HG02884 (cell line): ENCODE results near the gene LRRC25.
"Not testable (repeated sequence)": the region's sequence is repeated elsewhere in the genome, so short reads cannot be mapped to it uniquely, and the experiment has no call there.

Experiments used
- ATAC-seq: cut with Tn5 transposase; IDR thresholded peaks from one replicate; pipeline ENCODE4 v1.9.1; 2021; ENCODE audit warnings: mild to moderate bottlenecking, moderate library complexity; ENCODE audit not compliant: unreplicated experiment

The LRRC25 gene

DNA sequence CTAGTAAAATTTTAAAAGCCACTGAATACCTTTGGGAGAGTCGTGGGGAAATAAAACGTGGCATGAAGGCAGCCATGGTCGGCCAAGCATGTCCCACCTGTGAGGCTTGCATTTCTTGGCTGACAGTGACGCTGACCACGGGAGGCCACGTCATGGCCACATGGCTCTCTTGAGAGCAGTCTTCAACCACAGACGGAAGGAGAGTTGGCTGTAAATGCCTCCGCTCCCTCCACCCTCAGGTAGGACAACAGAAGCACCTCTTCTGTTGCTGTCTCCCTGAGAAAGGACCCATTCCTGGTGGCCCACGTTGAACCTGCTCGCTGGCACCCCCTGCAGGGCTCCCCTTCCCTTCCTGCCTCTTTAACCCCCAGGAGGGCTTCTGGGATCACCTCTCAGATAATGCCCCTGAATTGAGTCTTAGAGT lies 10.6 kb upstream of the LRRC25 start:
- no peak for ATAC-seq

- ATAC-seq = no peak
Measured at GRCh38 chr19:18406749-18407148, 9.3 kb upstream of the LRRC25 start.

DNA sequence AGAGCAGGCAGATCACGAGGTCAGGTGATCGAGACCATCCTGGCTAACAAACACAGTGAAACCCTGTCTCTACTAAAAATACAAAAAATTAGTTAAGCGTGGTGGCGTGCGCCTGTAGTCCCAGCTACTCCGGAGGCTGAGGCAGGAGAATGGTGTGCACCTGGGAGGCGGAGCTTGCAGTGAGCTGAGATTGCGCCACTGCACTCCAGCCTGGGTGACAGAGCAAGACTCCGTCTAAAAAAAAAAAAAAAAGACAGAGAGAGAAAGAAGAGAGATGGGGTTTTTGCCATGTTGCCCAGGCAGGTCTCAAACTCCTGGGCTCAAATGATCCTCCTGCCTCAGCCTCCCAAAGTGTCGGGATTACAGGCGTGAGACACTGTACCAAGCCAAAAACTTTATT lies 8.3 kb upstream of the LRRC25 start:
- ATAC-seq = not testable (repeated sequence)

DNA sequence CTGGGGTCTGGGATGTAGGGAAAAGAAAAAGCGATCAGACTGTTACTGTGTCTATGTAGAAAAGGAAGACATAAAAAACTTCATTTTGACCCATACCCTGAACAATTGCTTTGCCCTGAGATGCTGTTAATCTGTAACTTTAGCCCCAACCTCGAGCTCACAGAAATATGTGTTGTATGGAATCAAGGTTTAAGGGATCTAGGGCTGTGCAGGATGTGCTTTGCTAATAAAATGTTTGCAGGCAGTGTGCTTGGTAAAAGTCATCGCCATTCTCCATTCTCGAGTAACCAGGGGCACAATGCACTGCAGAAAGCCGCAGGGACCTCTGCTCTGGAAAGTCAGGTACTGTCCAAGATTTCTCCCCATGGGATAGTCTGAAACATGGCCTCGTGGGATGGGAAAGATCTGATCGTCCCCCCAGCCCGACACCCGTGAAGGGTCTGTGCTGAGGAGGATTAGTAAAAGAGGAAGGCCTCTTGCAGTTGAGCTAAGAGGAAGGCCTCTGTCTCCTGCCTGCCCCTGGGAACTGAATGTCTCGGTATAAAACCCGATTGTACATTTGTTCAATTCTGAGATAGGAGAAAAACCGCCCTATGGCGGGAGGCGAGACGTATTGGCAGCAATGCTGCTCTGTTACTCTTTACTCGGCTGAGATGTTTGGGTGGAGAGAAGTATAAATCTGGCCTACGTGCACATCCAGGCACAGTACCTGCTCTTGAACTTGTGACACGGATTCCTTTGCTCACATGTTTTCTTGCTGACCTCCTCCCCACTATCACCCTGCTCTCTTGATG lies 5.2 kb upstream of the LRRC25 start:
- not testable (repeated sequence) for ATAC-seq

GRCh38 chr19:18401580-18402112 lies 4.2 kb upstream of the LRRC25 start:
- no peak for ATAC-seq

- ATAC-seq = no peak
Measured at GRCh38 chr19:18399008-18399407, 1.6 kb upstream of the LRRC25 start.

DNA sequence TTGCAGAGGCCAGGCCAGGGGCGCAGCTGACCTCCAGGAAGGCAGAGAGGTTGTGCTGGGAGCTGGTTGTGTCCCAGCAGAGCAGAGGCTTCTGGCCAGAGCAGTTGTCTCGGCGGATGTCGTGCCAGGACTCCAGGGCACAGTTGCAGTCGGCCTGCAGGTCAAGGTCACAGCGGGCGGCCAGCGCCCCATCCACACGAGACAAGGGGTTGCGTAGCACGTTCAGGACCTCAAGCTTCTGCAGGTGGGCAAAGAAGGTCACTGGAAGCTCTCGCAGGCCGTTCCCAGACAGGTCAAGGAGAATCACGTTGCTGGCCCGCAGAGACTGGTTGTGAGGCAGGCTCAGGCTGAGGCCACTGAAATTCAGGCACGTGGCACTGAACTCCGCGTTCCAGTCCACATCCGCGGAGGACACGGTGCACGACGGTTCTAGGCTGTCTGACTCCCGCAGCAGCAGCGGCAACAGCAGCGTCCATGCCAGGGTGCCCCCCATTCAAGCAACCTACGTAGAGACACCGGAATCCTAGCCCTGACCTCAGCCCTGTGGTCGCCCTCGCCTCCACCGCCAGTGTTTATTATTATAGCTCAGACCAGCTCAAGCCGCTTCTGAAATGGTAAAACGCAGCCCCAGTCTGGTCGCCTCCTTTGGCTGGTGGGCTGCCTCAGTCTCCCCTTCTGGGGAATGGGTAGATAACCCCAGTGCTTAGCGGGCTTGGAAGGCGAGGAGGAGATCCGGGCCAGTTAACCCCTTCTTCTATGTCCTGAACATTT lies 766 bp downstream of the LRRC25 start:
- ATAC-seq = no peak

GRCh38 chr19:18393836-18394235 lies 3.6 kb downstream of the LRRC25 start:
- no peak for ATAC-seq

- ATAC-seq = no peak
Measured at GRCh38 chr19:18392926-18393325, 4.5 kb downstream of the LRRC25 start.

- ATAC-seq = no peak
Measured at GRCh38 chr19:18392417-18392816, 5.0 kb downstream of the LRRC25 start.

- no peak for ATAC-seq
Measured at GRCh38 chr19:18391509-18392075, 5.8 kb downstream of the LRRC25 start.

DNA sequence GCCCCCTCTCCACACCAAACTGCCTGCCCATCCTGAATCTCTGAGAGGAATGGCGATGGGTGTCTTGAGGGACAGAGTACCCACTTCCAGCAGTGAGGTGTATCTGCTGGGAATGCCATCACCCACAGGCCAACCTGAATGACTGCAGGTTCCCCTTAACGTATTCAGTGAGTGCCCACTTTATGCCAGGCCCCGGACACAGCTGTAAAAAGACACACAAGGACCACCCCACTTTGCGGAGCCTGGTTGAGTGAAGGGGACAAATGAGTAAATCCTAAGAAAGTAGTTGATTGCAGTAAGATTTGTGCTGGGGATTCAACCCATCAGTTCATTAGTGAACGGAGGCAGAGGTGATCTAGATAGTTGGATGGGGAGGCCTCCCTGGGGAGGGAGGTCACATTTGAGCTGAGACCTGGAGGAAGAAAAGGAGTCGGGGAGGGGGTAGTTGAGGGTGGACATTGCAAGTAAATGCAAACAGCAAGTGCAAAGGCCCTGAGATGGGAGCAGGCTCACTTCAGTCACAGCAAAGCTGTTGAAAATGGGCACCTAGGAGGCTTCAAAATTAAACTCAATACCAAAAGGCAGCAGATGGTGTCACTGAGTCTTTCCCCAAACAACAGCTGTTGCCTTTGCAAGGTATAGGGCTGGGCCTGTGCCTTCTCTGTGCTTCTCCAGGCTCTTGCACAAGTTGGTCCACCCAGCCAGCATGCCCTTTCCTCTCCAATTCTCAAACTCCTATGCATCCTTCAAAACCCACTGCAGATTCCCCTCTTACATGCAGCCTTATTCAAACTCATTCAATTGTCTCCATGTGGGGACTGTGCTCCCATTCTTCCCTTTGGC lies 7.1 kb downstream of the LRRC25 start:
- ATAC-seq = no peak

DNA sequence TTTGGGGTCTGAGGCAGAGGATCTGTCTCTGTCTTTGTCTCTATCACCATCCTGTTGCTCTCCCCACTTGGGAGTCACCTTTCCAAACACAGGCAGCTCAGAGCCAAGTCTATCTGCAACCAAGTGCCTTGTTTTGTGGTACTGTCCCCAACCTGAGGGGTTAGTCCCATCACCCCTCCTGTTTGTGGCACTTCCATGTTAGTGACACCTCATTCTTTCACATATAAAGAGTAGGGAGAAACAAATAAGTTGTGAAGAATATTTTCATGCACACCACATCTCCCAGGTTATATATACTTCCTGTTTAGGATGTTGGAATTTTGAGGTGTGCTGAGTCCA lies 7.7 kb downstream of the LRRC25 start:
- no peak for ATAC-seq

GRCh38 chr19:18388960-18389725 lies 8.3 kb downstream of the LRRC25 start:
- no peak for ATAC-seq

- ATAC-seq = no peak
Measured at GRCh38 chr19:18388100-18388959, 9.1 kb downstream of the LRRC25 start.

DNA sequence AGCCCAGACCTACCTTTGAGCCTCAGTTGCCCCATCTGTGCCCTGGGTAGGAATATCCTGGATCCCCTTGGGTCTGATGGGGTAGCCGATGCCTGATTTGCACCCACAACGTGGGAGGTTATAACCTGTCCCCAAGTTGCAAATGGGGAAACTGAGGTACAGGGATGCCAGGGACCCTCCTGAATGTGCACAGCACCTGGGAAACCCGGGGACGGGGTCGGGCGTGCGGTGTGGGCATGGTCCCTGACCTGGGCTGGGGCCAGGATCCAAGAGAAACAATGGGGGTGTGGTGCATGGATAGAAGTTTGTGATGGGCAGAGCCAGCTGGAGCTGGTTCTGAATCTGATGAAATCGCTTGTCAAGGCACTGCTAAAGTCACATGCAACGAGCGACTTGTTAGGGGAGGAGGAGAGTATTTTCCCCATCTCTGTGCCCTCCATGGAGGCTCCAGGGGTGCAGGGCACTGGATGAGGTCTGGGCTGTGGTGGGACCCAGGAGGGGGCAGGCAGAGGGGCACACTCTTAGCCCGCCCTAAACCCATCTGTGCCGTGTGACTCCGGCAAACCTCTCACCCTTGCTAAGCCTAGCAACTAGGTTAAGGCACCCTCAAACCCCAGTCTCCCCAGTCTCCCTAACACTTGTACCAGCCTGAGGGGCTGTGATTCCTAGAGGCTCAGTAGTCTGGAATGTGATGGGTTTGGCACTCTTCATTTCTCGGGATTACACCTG lies 10.7 kb downstream of the LRRC25 start:
- no peak for ATAC-seq

GRCh38 chr19:18385675-18386542 lies 11.5 kb downstream of the LRRC25 start, which contains the start of gene GDF15:
Gene GDF15 (plus strand): TSS chr19:18386158. CDS start chr19:18386190, 32 bp downstream.
- ATAC-seq = no peak

GRCh38 chr19:18385359-18385674 lies 12.1 kb downstream of the LRRC25 start:
- no peak for ATAC-seq
